HepG2 (cell line): ENCODE results near the gene VWA3A. TPM values are rescaled to one million over a fixed set of nuclear protein-coding genes. Genes with fewer than 3 reads are reported as not detected.

ENCODE experiments used
- AHDC1 ChIP-seq: sonication (generic); formaldehyde crosslinking; IDR thresholded peaks from 2 replicates; pipeline ENCODE4 v1.5.1; 2020; ENCODE audit warnings: mild to moderate bottlenecking, missing genetic modification reagents, borderline replicate concordance
- ARID4A ChIP-seq: sonication (generic); formaldehyde crosslinking; IDR thresholded peaks from 2 replicates; pipeline ENCODE4 v1.5.0; 2020; ENCODE audit warnings: mild to moderate bottlenecking, missing genetic modification reagents, borderline replicate concordance
- DMAP1 ChIP-seq: IDR thresholded peaks from 2 replicates; pipeline ENCODE4 v1.6.1; 2016
- FIP1L1 ChIP-seq: fragments of 200-400 bp; formaldehyde crosslinking; IDR thresholded peaks from 2 replicates; pipeline ENCODE4 v1.6.1; 2018; ENCODE audit warnings: low read depth, mild to moderate bottlenecking, low read length, moderate library complexity, borderline replicate concordance; ENCODE audit not compliant: insufficient read depth
- FOXA1 ChIP-seq, 2 experiments: fragments of 450-650 bp in 1 of 2; sonication (generic) in 1 of 2; formaldehyde crosslinking in 1 of 2; IDR thresholded peaks; 2 replicates each; pipeline versions ENCODE4 v1.4.0 to v1.6.1; 2016 to 2020; ENCODE audit warnings: missing genetic modification reagents in 1 of 2
- GZF1 ChIP-seq: sonication (generic); formaldehyde crosslinking; IDR thresholded peaks from 2 replicates; pipeline ENCODE4 v1.5.1; 2020; ENCODE audit warnings: mild to moderate bottlenecking, missing genetic modification reagents
- NFYC ChIP-seq: IDR thresholded peaks from 2 replicates; pipeline ENCODE4 v1.6.1; 2016; ENCODE audit warnings: missing genetic modification reagents, missing compliant biosample characterization
- RBM39 ChIP-seq: fragments of 200-400 bp; formaldehyde crosslinking; IDR thresholded peaks from one replicate; pipeline ENCODE4 v1.6.1; 2018; ENCODE audit warnings: antibody characterized with exemption, mild to moderate bottlenecking, low read depth, low read length; ENCODE audit not compliant: poor library complexity, severe bottlenecking
- ZC3H13 ChIP-seq: sonication (generic); formaldehyde crosslinking; IDR thresholded peaks from 2 replicates; pipeline ENCODE4 v1.8.1; 2023; ENCODE audit warnings: mild to moderate bottlenecking, missing genetic modification reagents, moderate library complexity
- ZNF280B ChIP-seq: sonication (generic); formaldehyde crosslinking; IDR thresholded peaks from 2 replicates; pipeline ENCODE4 v1.5.0; 2020; ENCODE audit warnings: missing genetic modification reagents, mild to moderate bottlenecking, borderline replicate concordance
- ZNF552 ChIP-seq: sonication (generic); formaldehyde crosslinking; IDR thresholded peaks from 2 replicates; pipeline ENCODE4 v1.9.0; 2022; ENCODE audit warnings: missing genetic modification reagents, mild to moderate bottlenecking, borderline replicate concordance
- ZNF670 ChIP-seq: sonication (generic); formaldehyde crosslinking; IDR thresholded peaks from 2 replicates; pipeline ENCODE4 v1.8.0; 2022; ENCODE audit warnings: mild to moderate bottlenecking, missing genetic modification reagents, borderline replicate concordance
- ZNF768 ChIP-seq: sonication (generic); formaldehyde crosslinking; IDR thresholded peaks from 2 replicates; pipeline ENCODE4 v1.4.0; 2020; ENCODE audit warnings: missing genetic modification reagents
- ZNF776 ChIP-seq: sonication (generic); formaldehyde crosslinking; IDR thresholded peaks from 2 replicates; pipeline ENCODE4 v1.4.0; 2020; ENCODE audit warnings: mild to moderate bottlenecking, missing genetic modification reagents
- ZNF792 ChIP-seq: IDR thresholded peaks from 2 replicates; pipeline ENCODE4 v1.6.1; 2016
- ZSCAN9 ChIP-seq: IDR thresholded peaks from 2 replicates; pipeline ENCODE4 v1.6.1; 2016; ENCODE audit warnings: borderline replicate concordance
- polyA plus RNA-seq, 8 experiments: library from polyadenylated mRNA; depleted of rRNA in 3 of 8; stranded (reverse) in 7 of 8; unstranded in 1 of 8; fragments of >200 nt; fragmentation: Illumina TruSeq in 4 of 8; extraction: Trizol in 4 of 8; gene quantifications; 2 replicates each; pipeline versions ENCODE4 v1.2.1 to v1.2.3, GENCODE V29; 2011 to 2016; ENCODE audit warnings: low read depth in 4 of 8, missing spikeins in 1 of 8, mixed read lengths in 1 of 8; ENCODE audit not compliant: insufficient read depth in 1 of 8
- total RNA-seq, 5 experiments: library from RNA; depleted of rRNA; stranded (reverse); fragments of >200 nt; fragmentation: Illumina TruSeq; extraction: Trizol; gene quantifications; 2 replicates each; pipeline ENCODE4 v1.2.3, GENCODE V29; 2016; ENCODE audit warnings: low read depth in 1 of 5

Gene VWA3A
- total and polyA plus RNA-seq, 2 of the 13 experiments (the other 11 are each of a cell fraction or from before 2014, with no cell fraction given), result 0.03 to 0.07 TPM

- TF ChIP-seq ZNF670 (CRISPR knock-in tag) (no peak; the same call in 1 of the 2 replicates), AHDC1 (CRISPR knock-in tag) (no peak), ARID4A (CRISPR knock-in tag) (peak; percentile 95), ZNF792 (CRISPR knock-in tag) (peak; percentile 98), FOXA1 (IDR thresholded peaks at IDR 0.05) (no peak), FOXA1 (CRISPR knock-in tag; IDR thresholded peaks at IDR 0.05) (peak; percentile 97), ZNF768 (CRISPR knock-in tag) (peak; percentile 49), DMAP1 (CRISPR knock-in tag) (peak; percentile 96), ZNF552 (CRISPR knock-in tag) (no peak), ZSCAN9 (CRISPR knock-in tag) (peak; percentile 95), NFYC (CRISPR knock-in tag) (no peak), ZNF776 (CRISPR knock-in tag) (peak; percentile 86; the same call in 1 of the 2 replicates), RBM39 (peak; percentile 34), GZF1 (CRISPR knock-in tag) (no peak; the same call in 1 of the 2 replicates), ZC3H13 (CRISPR knock-in tag) (no peak; the same call in 1 of the 2 replicates), ZNF280B (CRISPR knock-in tag) (peak; percentile 91), FIP1L1 (0 out of 2 replicates have a peak, but pooled peaks have one; percentile 53)
These were observed 113.9 kb downstream of the VWA3A start, which contains the start of gene EEF2K (continued) for GRCh38 chr16:22206013-22206841.
